NOMO-1 (cell line): ENCODE data around the gene CCDC152.
"Not testable (repeated sequence)": the region's sequence is repeated elsewhere in the genome, so short reads cannot be mapped to it uniquely, and the experiment has no call there.

ENCODE experiments used
- DNase-seq, 2 experiments: peaks; one replicate each; lab custom pipeline; 2025; ENCODE audit not compliant: unreplicated experiment in 2 of 2; lab: John Stamatoyannopoulos, UW

The CCDC152 gene

GRCh38 chr5:42756606-42757601 lies at the start of gene CCDC152:
Gene CCDC152 (plus strand): TSS chr5:42756818. CDS start chr5:42759122, 2,304 bp downstream.
- DNase-seq: peak; percentile 76 to 87

DNA sequence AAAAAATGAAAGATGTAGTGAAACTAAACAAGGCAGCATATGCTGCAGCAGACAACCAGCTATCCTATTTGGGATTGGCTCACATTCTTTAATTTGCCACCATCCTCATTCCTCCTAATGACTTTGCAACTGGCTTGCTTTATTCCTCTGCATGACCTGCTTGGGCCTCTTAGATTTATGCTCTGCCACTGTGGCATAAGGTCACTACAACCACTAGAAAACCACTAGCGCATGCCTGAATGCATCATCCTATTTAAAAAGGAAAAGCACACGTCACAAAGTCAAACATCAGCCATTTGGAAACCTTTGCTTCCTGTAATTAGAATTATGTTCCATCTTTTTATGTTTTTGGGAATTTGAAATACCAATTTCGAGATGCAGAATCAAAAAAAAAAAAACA lies 40.8 kb upstream of the CCDC152 start:
- peak; percentile 93 to 97 for DNase-seq

- peak; percentile 52 to 91 for DNase-seq
Observed at GRCh38 chr5:42718591-42718990, 38.0 kb upstream of the CCDC152 start.

- DNase-seq: no peak
Observed at GRCh38 chr5:42719034-42719433, 37.6 kb upstream of the CCDC152 start.

GRCh38 chr5:42720251-42720650 lies 36.4 kb upstream of the CCDC152 start:
- peak; percentile 49 to 88 for DNase-seq

- peak; percentile 45 to 81 for DNase-seq
Observed at GRCh38 chr5:42721484-42721883, 35.1 kb upstream of the CCDC152 start.

DNA sequence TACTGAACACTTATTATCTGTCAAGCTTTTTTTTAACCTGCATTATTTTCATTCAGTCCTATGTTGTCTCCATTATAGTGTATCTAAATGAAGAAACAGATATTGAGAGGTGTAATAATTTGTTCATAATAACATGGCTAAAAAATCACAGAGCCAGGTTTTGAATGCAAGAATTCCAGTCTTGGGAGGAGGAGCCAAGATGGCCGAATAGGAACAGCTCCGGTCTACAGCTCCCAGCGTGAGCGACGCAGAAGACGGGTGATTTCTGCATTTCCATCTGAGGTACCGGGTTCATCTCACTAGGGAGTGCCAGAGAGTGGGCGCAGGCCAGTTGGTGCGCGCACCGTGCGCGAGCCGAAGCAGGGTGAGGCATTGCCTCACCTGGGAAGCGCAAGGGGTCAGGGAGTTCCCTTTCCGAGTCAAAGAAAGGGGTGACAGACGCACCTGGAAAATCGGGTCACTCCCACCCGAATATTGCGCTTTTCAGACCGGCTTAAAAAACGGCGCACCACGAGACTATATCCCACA lies 22.0 kb upstream of the CCDC152 start:
- DNase-seq: not testable (repeated sequence)

GRCh38 chr5:42740920-42741319 lies 15.7 kb upstream of the CCDC152 start:
- no peak for DNase-seq

- DNase-seq: peak in 1 of 2 experiments; percentile 12
Observed at GRCh38 chr5:42745426-42745825, 11.2 kb upstream of the CCDC152 start.

DNA sequence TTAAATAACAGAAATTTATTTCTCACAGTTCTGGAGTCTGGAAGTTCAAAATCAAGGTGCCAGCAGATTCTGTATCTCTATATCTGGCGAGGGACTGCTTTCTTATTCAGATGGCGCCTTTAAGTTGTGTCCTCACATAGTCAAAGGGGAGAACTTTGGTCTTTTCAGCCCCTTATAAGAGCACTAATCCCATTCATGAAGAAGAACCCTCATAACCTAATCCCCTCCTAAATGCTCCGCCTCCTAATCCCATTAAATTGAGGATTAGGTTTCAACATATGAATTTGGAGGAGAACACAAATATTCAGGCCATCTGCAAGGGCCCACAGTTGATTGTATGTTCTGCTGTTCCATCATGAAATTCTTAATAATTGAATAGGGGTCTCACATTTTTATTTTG lies 10.8 kb upstream of the CCDC152 start:
- no peak for DNase-seq

DNA sequence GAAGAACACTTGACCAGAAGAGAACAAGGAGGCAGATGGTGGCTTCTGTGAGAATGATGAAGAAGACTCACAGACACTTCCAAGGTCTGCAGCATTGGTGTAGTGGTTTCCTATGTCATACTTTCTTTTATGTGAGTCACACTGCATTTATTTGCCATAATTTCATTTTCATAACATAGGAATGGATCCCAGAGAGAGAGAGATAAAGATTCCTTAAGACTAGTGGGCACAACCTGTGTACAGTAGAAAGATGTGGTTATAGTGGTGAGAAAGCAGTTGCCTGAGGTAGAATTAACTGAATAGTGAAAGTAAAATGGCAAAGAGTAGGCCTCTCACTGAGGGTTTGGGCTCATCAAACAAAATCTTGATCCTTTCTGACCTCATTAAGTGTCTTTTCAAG lies 7.6 kb upstream of the CCDC152 start:
- no peak for DNase-seq

GRCh38 chr5:42750507-42750906 lies 6.1 kb upstream of the CCDC152 start:
- no peak for DNase-seq

- no peak for DNase-seq
Observed at GRCh38 chr5:42751044-42751443, 5.6 kb upstream of the CCDC152 start.

DNA sequence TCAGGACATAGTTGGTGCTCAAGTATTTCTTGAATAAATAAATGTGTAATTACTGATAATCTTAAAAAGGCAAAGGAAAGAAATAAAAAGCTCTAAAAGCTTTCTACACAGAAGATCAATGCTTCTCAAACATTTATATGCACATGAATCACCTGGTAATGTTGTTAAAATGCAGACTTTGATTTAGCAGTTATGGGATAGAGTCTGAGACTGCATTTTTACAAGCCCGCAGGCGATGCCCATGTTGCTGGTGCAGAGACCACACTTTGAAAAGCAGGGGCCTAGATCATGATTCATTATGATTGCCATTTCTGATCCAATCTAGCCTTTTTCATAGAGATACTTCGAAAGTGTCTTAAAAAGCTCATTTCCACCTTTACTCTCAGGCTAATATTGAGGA lies 3.5 kb upstream of the CCDC152 start:
- DNase-seq: no peak

DNA sequence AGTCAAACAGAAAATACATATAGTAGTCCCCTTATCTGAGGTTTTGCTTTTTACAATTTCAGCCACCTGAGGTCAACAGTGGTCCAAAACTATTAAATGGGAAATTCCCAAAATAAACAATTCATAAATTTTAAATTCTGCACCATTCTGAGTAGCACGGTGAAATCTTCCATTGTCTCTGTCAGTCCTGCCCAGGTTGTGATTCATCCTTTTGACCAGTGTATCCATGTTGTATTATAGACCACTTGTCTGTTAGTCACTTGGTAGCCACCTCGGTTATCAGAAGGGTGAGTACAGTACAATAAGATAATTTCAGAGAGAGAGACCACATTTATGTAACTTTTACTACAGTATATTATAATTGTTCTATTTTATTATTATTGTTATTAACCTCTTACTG lies 2.8 kb downstream of the CCDC152 start:
- no peak for DNase-seq

DNA sequence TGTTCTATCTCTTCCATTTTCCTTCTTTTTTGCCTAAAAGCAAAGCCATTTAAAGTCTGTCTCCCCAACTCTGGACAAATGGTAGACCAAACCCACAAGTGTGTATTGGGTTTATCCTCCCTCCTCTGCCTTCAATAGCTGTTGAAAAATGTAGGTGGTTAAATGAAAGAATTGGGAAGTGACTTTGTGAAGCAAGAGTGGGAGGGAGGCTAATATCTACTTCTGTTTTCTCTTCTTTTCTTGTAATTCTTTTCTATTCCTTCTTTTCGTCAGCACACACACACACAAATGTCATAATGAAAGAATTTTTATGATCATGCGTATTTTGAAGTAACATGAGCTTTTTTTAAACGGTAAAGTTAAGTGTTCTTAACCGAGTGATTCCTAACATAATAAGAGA lies 3.8 kb downstream of the CCDC152 start:
- DNase-seq: peak; percentile 78 to 94

- DNase-seq: no peak
Observed at GRCh38 chr5:42761791-42762190, 5.2 kb downstream of the CCDC152 start.

DNA sequence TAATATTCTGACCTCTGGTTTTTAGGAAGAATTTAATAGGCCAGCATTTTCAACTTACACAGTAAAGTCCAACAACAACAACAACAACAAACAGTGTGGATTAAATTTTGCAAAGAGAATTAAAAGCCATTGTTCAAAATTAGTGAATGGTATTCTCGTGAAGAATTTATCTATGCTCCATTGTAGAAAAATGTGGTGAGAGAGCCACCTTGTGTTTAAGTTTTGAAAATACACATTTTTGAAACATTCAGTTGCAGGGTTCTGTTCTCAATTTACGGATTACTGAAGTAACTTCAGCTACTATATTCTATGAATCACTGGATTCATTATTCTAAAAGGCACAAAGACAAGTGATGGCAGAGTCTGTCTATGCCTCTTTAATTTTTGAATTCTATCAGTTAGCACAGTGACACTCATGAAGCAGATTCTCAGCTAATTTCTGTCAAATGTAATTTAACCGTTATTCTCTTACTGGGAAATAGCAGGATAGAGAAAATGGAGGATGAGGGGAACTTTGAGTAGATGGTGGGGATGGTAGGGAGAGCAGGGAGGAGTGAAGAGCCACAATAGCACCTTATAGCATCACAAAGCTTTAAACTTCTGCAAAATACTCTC lies 11.0 kb downstream of the CCDC152 start:
- DNase-seq: peak; percentile 15 to 84

DNA sequence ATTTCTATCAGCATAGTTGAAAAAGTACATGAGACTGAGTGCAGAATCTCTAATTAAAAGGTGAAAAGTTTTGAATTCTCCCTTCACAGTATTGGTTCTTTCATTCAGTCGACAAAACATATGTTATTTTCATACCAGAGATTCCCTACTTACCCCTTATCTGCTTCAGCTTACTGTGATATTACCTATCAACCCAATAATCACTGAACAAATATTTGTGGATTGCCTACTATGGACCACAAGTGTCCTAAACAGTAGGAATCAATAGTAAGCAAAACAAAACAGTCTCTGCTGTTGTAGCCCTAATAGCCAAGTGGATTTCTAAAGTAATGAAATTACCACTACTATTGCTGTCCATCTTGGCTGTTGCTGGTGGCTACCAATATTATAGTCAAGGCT lies 11.5 kb downstream of the CCDC152 start:
- DNase-seq: no peak

- no peak for DNase-seq
Observed at GRCh38 chr5:42770003-42770402, 13.4 kb downstream of the CCDC152 start.

GRCh38 chr5:42772265-42772993 lies 15.8 kb downstream of the CCDC152 start:
- DNase-seq: no peak
